ENCODE data around the gene CYREN. TPM values are rescaled to one million over a fixed set of nuclear protein-coding genes. Genes with fewer than 3 reads are reported as not detected.
A peak's percentile ranks its signal among the peaks of the same experiment; 100 is the strongest.
"Not testable (repeated sequence)": the region's sequence is repeated elsewhere in the genome, so short reads cannot be mapped to it uniquely, and the experiment has no call there.

CYREN gene, protein sequence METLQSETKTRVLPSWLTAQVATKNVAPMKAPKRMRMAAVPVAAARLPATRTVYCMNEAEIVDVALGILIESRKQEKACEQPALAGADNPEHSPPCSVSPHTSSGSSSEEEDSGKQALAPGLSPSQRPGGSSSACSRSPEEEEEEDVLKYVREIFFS
- 10 to 100 TPM; 21.0 to 23.2 TPM for total RNA-seq
- total RNA-seq: 20.7 to 43.8 reads per million in 2 donors

DNA sequence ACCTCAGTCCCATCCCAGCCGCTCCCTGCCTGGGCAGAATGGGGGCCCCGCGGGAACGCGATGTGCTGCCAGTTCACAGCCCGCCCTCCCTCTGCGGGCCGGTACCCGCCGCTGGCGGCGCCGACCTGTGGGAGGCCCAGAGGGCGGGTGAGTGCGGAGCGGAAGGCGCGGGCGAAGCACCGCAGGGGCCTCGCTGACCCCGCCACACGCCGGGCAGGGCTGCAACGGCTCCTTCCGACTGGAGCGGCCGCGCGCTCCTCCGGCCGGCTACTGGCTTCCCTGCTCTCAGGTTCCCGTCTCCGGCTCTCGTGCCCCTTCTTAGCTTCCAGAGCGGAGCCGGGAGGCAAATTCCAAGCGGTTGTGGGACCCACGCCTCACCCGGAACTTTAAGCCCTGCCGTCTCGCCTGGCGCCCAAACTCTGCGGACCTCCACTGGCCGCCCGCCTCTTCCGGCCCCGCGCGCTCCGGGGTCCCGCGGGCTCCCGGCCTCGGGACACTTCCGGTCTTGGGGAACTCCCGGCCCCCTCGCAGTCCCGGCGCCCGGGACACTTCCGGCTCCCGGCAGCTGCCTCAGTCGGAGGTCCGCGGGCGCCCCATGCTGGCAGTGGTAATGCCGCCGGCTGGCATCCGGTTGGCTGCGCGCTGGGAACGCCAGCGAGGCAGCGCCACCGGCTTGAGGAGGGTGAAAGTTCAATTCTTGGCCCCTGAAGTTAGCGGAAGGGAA lies at the start of gene CYREN:
CYREN (minus strand) TSS at position 434 of the 724 bp plus-strand sequence. CDS start 1,785 bp downstream, outside the sequence.
- no peaks in the 10 kb centered on the region for H3K9me3 ChIP-seq (ENCODE audit: control insufficient read depth, low read length, poor library complexity, severe bottlenecking)
- Mint-ChIP-seq H3K4me3 (peak within 1 kb of the TSS; percentile 89), H3K27me3 (no peaks in the 10 kb centered on the region), H3K36me3 (ENCODE audit: low read depth) (no peaks in the 10 kb centered on the region), H3K4me1 (peaks cover 35% of the 10 kb centered on the region), H3K27ac (peak within 1 kb of the TSS; percentile 97)
- DNase-seq (peak; percentile 81 to 86 (median 82)), ATAC-seq (peak; percentile 82)

DNA sequence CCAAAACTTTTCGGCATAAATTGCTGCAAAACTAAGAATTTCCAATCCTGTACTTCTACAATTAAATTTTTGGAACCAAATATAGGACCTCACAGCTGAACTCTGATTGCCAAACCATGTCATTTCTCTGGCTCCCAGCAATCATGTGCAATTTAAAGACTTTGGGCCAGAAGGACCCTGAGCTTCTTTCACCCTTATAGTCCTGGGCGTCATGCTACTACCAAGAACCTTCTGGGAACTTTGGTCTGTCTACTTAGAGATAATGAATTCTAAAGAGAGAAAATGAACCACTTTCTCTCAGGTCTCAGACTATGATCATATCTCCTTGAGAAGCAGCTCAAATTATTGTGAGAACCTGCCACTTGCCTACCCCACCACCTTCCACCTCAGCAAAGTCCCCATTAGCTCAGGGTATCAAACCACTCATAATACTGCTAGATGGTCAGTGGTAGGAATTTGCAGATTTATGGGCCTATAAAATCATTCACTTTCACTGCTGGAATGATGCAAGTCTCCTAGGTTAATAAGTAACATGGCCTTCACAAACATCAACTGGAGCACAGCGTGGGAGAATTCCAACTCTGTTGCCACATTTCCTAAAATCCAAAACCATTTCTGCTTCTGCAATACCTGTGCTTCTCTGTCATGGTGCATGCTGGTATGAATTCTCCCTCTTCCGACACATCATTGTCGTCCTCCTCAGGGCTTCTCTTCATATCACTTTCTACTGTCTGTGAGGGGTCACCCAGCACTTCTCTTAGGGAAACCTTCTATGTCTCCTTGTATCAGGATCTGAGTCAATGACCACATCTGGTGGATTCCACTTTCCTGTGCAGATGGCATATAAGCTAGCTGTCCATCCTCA lies 47.4 kb upstream of the CYREN start:
- H3K9me3 ChIP-seq (ENCODE audit: control insufficient read depth, low read length, poor library complexity, severe bottlenecking): no peaks in the 10 kb centered on the region
- Mint-ChIP-seq H3K4me3 (no peak overlapping the region), H3K4me1 (no peaks in the 10 kb centered on the region), H3K27me3 (peaks cover 9% of the 10 kb centered on the region), H3K36me3 (ENCODE audit: low read depth) (no peaks in the 10 kb centered on the region), H3K27ac (no peak overlapping the region)
- no peak for ATAC-seq
- DNase-seq: no peak

DNA sequence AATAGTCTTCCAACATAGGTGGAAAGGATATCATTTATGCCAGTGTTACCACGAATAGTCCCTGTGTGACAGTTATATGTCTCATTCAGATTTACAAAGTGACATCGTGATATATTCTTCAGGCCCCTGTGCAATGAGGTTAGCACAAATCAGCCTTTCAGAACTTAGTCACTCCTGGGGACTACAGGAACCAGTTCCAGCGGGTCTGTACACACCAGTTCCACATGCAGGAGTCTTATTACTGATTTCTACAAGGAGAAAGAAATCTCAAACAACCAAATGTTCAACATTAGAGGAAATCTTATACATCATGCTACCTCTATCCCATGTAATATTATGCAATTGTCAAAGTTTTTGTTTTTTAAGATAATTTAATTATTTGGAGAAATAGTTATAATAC lies 45.2 kb upstream of the CYREN start:
- no peak overlapping the region for H3K4me3 Mint-ChIP-seq

DNA sequence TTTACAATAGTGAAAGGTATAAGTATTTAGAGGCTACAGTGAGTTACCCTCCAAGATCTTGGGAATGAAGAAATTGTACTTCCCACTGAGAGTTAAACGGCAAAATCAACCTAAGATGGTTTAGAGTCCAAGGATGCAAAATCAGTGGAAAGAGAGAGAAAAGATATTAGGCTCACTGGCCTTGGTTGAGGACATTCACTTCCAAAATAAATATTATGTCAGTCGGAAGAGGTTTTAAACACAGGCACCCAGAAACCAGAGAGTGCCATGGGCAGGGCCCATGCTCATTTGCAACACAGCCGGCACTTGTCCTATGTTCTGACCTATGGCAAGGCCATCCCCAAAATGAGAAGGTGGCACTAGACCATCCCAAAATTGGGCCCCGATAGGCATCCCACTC lies 44.7 kb upstream of the CYREN start:
- H3K9me3 ChIP-seq (ENCODE audit: control insufficient read depth, low read length, poor library complexity, severe bottlenecking): no peaks in the 10 kb centered on the region
- Mint-ChIP-seq H3K4me1 (peaks cover 3% of the 10 kb centered on the region), H3K36me3 (ENCODE audit: low read depth) (peaks cover 2% of the 10 kb centered on the region), H3K27me3 (peaks cover 9% of the 10 kb centered on the region), H3K27ac (no peak overlapping the region), H3K4me3 (no peak overlapping the region)
- DNase-seq (no peak), ATAC-seq (no peak)

More for the DNA sequence above, 45.2 kb upstream of the CYREN start:
- no peaks in the 10 kb centered on the region for H3K9me3 ChIP-seq (ENCODE audit: control insufficient read depth, low read length, poor library complexity, severe bottlenecking)
- no peak for ATAC-seq
- Mint-ChIP-seq H3K36me3 (ENCODE audit: low read depth) (peaks cover 2% of the 10 kb centered on the region), H3K27ac (no peak overlapping the region), H3K4me1 (peaks cover 1% of the 10 kb centered on the region), H3K27me3 (peaks cover 9% of the 10 kb centered on the region)
- DNase-seq: no peak

DNA sequence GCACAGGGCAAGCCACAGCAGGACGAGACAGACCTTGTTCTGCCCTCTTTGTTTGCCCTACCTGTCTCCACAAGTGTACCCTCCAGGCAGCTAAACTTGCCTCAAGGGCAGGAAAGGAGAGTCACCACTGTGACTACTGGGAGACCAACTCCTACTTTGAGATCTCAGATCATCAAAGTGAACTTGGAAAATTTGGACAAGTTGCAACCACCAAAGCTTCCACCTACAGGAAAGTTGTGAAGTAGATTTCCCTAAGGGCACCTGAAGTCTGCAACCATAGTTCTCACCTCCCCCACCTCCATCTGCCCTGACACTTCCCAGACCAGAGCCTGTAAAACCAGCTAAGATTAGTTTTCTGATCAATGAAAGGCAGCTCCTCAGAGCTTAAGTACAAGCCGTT lies 43.3 kb upstream of the CYREN start:
- H3K27ac Mint-ChIP-seq: no peak overlapping the region
- peaks cover 2% of the 10 kb centered on the region for H3K36me3 Mint-ChIP-seq (ENCODE audit: low read depth)
- H3K4me1 Mint-ChIP-seq: peaks cover 3% of the 10 kb centered on the region
- H3K27me3 Mint-ChIP-seq: peaks cover 9% of the 10 kb centered on the region
- no peaks in the 10 kb centered on the region for H3K9me3 ChIP-seq (ENCODE audit: control insufficient read depth, low read length, poor library complexity, severe bottlenecking)
- DNase-seq (no peak), ATAC-seq (no peak)
- H3K4me3 Mint-ChIP-seq: no peak overlapping the region

DNA sequence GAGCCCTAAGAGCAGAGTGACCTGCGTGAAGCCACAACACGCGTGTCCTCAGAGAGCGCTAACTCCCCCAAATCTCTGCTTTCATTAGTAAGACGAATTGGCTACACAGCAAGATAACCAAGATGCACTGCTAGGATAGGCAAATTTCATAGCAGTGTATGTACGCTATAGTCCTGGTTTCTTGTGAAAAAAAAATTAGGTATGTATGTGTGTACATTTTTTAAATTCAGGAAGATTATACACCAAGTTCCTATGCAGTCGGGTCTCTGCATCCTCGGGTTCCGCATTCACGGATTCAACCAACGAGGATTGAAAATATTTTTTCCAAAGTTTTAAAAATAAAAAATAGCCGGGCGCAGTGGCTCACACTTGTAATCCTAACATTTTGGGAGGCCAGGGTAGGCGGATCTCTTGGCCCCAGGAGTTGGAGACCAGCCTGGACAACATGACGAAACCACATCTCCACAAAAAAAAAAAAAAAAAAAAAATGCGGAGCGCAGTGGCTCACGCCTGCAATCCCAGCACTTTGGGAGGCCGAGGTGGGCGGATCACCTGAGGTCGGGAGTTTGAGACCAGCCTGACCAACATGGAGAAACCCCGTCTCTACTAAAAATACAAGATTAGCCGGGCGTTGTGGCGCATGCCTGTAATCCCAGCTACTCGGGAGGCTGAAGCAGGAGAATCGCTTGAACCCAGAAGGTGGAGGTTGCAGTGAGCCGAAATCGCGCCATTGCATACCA lies 41.6 kb upstream of the CYREN start:
- H3K27me3 Mint-ChIP-seq; DNase-seq; H3K9me3 ChIP-seq (ENCODE audit: control insufficient read depth, low read length, poor library complexity, severe bottlenecking); ATAC-seq; H3K36me3 Mint-ChIP-seq (ENCODE audit: low read depth): not testable (repeated sequence)
- Mint-ChIP-seq H3K27ac (peak overlapping the region; percentile 79), H3K4me1 (peaks cover 13% of the 10 kb centered on the region), H3K4me3 (peak overlapping the region; percentile 96)

DNA sequence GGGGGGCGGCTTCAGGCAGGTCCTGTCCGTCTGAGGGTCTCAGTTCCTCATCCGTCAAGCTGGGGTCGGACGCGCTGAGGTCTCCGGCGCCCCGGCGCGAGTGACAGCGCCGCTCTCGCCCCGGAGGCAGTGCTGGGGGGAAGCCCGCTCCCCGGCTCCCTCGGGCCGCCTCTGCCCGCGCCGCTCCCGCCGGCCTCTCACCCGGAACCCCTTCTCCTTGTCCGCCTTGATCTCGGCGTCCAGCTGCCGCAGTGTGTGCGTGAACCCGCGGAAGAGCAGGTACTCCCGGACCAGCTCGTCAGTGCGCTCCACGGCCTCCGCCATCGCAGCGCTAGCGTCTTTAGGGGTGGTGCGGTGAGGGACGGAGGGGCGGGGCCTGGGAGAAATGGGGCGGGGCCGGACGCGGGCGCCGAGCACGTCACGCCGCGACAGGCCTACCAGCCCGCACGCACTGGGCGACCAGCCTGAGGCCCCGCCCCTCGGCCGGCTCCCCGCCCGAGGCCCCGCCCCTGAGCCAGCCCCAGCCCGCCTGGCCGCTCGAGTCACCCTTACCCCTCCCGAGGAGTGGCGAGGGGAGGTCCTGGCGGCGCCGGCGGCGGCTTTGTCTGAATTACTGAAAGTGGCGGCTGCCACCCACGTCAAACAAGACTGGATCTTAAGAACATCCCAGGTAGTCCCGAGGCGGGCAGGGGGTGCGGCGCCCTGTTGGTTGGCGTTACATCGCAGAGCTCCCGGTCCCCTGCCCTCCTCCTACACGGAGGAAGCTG lies 40.9 kb upstream of the CYREN start, which contains the start of gene WDR91:
WDR91 (minus strand) TSS at position 348 of the 767 bp plus-strand sequence; CDS start at position 324, 24 bp downstream.
- Mint-ChIP-seq H3K4me3 (peak within 1 kb of the TSS; percentile 96), H3K27me3 (no peaks in the 10 kb centered on the region), H3K4me1 (peaks cover 17% of the 10 kb centered on the region), H3K36me3 (ENCODE audit: low read depth) (peaks cover 2% of the 10 kb centered on the region), H3K27ac (peak within 1 kb of the TSS; percentile 79)
- DNase-seq (peak; percentile 88 to 100 (median 99)), ATAC-seq (peak; percentile 93)
- no peaks in the 10 kb centered on the region for H3K9me3 ChIP-seq (ENCODE audit: control insufficient read depth, low read length, poor library complexity, severe bottlenecking)

DNA sequence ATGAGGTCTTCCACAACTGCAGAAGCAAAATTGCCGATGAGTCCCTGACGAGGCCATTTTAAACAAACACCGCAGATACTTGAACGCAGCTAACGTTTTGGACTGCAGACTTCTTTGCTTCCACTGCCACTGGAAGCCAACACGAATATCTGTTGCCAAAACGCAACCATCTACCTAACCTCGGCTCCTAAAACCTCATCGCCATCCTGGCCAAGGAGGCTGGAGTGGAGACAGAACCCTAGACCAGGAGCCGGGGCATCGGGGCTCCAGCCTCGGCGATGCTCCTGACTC lies 40.3 kb upstream of the CYREN start:
- no peak for DNase-seq
- Mint-ChIP-seq H3K27ac (peak overlapping the region; percentile 79), H3K27me3 (no peaks in the 10 kb centered on the region), H3K4me1 (peaks cover 18% of the 10 kb centered on the region), H3K36me3 (ENCODE audit: low read depth) (peaks cover 3% of the 10 kb centered on the region), H3K4me3 (peak overlapping the region; percentile 96)
- H3K9me3 ChIP-seq (ENCODE audit: control insufficient read depth, low read length, poor library complexity, severe bottlenecking): no peaks in the 10 kb centered on the region
- peak; percentile 7 for ATAC-seq

DNA sequence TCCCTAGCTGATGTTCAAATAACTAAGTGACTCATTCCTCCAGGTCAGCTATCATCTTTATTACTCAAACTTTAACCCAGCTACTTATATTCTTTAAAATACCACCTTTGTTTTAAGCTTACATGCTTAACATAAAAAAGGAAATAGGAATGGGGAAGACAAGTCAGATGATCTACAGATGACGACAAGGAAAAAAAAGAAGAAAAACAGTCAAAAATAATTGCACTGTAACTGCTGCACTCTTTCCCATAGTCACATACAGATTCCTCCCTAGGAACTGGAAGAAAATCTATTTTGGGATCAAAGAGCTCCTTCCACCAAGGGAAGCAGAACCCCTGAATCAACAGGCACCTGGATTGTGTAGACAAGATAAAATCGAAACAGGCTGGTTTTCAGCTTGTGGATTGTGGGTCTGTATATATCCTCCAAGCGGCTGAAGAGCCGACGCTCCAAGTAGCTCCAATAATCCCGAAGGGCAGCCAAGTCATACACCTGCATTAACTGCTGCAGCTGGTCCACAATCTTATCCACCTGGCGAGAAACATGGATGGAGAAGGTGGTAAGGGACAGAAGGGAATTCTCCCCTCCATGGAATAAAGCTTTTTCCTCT lies 38.8 kb upstream of the CYREN start:
- Mint-ChIP-seq H3K4me1 (peaks cover 22% of the 10 kb centered on the region), H3K36me3 (ENCODE audit: low read depth) (peaks cover 7% of the 10 kb centered on the region), H3K27me3 (no peaks in the 10 kb centered on the region), H3K4me3 (no peak overlapping the region), H3K27ac (no peak overlapping the region)
- ATAC-seq: no peak
- no peaks in the 10 kb centered on the region for H3K9me3 ChIP-seq (ENCODE audit: control insufficient read depth, low read length, poor library complexity, severe bottlenecking)
- DNase-seq: no peak

DNA sequence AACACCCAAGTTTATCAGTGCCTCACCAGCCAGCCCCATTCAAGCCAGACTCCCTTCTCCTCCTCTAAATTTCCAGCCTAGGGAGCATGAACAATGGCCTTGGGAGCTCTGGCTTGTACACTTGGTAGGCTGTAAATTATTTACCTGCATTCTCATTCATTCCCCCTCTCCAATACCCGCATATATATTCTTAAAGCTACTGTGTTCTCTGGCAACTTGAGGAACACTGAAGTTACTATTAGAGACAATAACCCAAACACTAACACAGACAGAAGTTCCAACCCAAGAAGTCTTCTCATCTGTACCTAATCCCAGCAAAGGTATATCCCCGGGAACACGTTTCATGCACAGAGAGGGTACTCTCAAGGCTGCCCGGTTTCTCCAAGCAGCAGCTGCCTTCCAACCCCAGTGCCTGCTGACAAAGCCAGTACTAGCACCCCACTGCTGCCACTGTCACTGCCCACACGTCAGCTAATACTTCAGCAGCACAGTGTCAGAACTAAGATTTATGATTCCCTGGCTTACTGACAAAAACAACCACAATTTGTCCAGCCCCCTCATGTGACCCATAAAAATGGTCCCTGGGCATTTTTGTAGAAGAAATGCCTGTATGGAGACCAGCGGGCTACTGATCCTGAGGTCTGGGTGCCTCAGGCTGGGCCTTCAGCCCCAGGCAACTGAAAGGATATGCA lies 37.7 kb upstream of the CYREN start:
- no peaks in the 10 kb centered on the region for H3K9me3 ChIP-seq (ENCODE audit: control insufficient read depth, low read length, poor library complexity, severe bottlenecking)
- Mint-ChIP-seq H3K27ac (no peak overlapping the region), H3K4me1 (peaks cover 24% of the 10 kb centered on the region), H3K36me3 (ENCODE audit: low read depth) (peaks cover 7% of the 10 kb centered on the region), H3K27me3 (no peaks in the 10 kb centered on the region), H3K4me3 (no peak overlapping the region)
- no peak for ATAC-seq
- no peak for DNase-seq

DNA sequence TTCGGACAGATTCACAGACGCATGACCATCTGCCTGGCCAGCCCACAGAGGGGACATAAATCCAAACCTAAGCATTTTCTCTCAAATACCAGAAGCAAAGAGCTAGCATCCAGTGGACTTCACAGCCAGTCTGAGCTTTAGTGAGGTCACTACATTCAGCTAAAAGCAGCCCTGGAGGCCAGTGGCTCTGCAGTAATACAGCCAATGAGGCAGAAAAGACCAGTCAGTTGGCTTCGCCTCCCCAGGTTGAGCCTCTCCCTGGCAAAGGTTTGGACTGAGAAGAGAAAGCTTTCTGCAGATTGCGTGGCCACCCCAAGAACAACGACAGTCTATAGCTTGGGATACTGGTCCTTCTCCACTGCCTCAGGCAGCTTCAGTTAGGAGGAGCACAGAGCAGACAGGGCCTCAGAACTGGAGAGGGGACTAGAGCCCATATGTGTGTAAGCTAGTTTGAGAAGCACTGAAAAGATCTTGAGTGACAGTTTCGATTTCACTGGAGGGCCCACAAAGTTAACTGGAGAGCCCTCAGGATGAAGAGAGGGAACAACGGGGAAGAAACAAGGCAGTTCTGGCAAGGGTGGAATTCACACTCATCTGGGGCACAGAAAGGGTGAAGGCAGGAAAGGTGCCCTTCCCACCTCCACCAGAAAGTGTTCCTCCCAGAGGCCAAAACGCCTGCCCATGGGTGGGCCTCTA lies 37.0 kb upstream of the CYREN start:
- peak overlapping the region; percentile 16 for H3K27ac Mint-ChIP-seq
- H3K4me3 Mint-ChIP-seq: peak overlapping the region; percentile 7
- H3K4me1 Mint-ChIP-seq: peaks cover 26% of the 10 kb centered on the region

More for the DNA sequence above, 37.0 kb upstream of the CYREN start:
- ATAC-seq: no peak
- Mint-ChIP-seq H3K27me3 (no peaks in the 10 kb centered on the region), H3K36me3 (ENCODE audit: low read depth) (peaks cover 7% of the 10 kb centered on the region)
- DNase-seq: no peak
- no peaks in the 10 kb centered on the region for H3K9me3 ChIP-seq (ENCODE audit: control insufficient read depth, low read length, poor library complexity, severe bottlenecking)
